RCC 7860 (cell line): Measurements from ENCODE around the gene FLNA.
"Not testable (repeated sequence)": the region's sequence is repeated elsewhere in the genome, so short reads cannot be mapped to it uniquely, and the experiment has no call there.

ENCODE experiments used
- DNase-seq: peaks from one replicate; pipeline ENCODE4 v3.0.0-alpha.2; 2015; ENCODE audit warnings: low spot score
- FAIRE-seq: peaks from 2 replicates; lab custom pipeline; 2012; peaks lifted over from hg19 to GRCh38; lab: Jason Lieb, UNC

FLNA gene

DNA sequence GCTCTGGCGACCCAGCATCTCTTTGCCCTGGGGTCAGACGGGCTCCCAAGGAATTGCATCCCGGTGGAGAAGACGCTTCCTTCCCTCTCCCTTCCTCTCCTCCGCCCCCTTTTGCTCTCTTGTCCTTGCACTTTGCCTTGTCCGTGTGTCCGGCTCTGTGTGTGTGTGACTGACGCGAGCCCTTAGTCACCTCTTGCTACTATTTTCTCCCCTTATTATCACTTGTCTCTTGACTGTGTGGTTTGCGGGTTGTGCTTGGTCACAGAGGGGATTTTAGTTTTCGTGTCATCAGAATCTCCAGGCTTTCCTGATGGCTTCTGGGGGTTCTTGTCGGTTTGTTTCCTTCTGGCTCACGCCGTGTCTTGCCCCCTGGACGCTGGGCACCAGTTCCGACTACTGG, 31.4 kb downstream of the FLNA start:
- DNase-seq = not testable (repeated sequence)
- FAIRE-seq = peak; percentile 99

DNA sequence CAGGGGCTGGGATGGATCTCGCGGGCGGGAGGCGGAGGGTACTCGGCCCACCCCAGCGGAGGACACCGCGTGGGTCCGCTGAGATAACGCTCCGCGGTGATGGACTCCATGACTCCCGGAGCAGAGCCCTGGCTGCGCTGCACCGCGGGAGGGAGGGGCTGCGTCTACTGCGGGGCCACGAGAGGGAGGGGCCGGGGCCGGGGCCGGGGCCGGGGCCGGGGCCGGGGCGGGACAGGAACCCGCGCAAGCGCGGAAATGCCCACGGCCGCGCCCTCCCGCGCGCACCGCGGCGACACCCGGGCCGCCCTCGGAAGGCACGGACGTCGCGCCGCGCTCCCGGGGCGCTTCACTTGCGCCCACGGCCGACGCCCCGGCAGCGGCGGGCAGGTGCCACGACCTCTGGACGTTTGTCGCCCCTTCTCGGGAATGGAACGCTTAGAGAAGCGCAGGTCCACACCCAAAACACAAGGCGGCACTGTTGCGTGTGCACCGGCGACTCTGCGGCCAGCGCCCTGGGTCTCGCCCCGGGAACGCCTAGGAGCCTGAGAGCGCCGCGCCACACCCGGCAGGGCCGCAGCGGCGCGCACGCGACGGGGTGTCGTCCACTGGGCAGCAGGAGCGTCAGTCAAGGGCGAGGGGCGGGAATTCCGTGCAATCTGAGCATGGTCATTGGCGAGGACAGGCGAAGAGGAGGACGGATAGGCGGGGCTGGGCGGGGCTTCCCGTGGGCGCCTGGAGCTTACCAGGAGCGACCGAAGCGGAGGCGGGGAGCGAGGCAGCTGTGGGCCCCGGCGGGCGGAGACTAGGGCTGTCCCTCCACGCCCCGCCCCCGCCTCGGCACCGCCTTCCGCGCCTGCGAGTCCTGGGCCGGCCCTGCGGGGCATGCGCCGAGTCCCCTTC, 32.8 kb downstream of the FLNA start:
- peak; percentile 84 for FAIRE-seq
- DNase-seq = not testable (repeated sequence)

DNA sequence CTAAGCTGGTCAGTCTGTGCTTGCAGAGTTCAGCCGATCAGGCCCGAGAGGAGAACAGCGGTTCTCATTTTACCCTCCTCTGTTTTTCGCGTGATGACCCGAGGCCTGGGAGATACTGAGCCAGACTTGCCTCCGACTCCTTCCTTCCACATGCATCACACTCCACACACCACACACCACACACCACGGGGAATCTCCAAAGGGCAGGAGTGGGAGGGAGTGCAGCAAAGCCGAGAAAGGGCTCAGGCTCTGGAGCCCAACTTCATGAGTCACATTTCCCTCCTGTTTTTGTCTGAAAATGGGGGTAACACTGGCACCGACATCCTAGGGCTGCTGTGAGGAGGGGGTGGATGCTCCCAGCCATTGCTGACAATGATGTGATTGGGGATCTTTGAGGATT, 39.9 kb downstream of the FLNA start:
- FAIRE-seq = no peak
- no peak for DNase-seq

DNA sequence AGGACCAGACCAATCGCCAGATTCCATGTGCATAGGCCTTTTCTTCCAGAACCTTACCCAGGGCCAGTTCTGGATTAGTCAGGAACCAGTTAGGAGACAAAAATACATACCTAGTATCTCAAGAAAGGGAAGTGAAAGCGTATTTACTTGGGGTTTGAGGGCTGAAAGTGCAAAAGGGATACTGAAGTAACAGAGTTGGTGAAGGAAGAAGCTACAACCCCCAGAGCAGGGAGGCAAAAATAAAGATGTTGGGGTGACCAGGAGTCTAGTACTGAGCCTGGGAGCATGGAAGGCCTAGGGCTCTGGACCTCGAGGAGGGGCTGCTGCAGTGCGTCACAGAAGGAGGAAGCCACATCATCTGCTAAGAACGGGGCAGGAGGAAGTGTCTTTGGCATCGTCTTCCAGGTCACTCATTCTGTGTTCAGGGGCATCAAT, 40.6 kb downstream of the FLNA start:
- DNase-seq = no peak
- no peak for FAIRE-seq

GRCh38 chrX:154333116-154333515, 41.3 kb downstream of the FLNA start:
- DNase-seq (no peak), FAIRE-seq (no peak)

- DNase-seq (no peak), FAIRE-seq (no peak)
These were observed 41.9 kb downstream of the FLNA start for GRCh38 chrX:154332561-154332960.

DNA sequence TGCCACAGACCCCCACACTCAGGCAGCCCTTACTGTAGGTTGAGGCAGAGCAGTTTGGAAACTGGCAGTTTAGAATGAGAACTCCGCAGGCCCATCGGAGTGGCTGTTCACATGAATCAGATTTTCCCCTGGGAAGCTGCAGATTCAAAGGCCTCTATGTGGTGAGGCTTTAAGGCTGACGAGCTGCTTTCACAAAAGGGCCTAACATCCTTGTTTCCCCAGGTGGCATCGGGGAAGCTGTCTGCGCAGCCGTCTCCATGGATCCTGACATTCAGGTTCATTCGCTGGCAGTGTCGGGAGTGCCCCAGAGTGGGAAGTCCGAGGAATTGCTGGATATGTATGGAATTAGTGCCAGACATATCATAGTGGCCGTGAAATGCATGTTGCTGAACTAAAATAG, 45.1 kb downstream of the FLNA start:
- no peak for DNase-seq

GRCh38 chrX:154328646-154329045, 45.8 kb downstream of the FLNA start:
- FAIRE-seq (no peak), DNase-seq (no peak)

More for the DNA sequence above, 45.1 kb downstream of the FLNA start:
- no peak for FAIRE-seq

GRCh38 chrX:154327038-154327820, 47.2 kb downstream of the FLNA start:
- no peak for FAIRE-seq

DNA sequence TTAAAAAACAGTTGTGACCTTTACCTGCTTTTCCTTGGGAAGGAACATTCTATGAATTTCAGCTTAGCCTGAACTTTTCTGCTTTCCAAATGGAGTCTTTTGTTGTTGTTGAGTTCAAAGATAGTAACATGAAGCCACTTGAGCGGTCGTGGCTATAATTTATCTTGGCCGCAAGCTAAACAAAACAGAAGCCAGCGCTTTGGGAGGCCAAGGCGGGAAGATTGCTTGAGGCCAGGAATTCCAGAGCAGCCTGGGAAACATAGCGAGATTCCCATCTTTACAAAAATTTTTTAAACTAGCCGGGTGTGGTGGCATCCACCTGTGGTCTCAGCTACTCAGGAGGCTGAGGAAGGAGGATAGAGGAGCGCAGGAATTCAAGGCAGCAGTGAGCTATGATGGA, 48.9 kb downstream of the FLNA start:
- DNase-seq (no peak), FAIRE-seq (no peak)

More at GRCh38 chrX:154327038-154327820, 47.2 kb downstream of the FLNA start:
- DNase-seq = no peak

DNA sequence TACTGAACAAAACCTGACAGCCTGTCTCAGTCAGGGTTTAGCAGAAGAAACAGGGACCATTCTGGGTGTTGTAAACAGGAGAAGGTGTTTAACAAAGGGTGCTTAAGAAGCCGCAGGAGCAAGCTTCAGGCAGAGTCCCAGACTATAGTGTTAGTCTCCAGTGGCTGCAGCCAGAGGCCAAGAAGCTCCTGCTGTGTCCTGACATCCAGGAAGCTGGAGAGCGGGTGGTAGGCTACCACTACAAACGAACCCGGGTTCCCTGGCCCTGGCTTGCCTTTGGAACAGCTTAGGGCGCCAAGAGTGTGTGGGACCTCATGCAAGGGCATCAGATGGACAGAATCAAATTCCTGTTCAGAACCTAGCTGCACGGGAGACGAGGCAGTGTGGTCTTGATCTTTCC, 50.9 kb downstream of the FLNA start:
- FAIRE-seq (no peak), DNase-seq (no peak)

GRCh38 chrX:154322890-154323289, 51.5 kb downstream of the FLNA start:
- FAIRE-seq (no peak), DNase-seq (no peak)

DNA sequence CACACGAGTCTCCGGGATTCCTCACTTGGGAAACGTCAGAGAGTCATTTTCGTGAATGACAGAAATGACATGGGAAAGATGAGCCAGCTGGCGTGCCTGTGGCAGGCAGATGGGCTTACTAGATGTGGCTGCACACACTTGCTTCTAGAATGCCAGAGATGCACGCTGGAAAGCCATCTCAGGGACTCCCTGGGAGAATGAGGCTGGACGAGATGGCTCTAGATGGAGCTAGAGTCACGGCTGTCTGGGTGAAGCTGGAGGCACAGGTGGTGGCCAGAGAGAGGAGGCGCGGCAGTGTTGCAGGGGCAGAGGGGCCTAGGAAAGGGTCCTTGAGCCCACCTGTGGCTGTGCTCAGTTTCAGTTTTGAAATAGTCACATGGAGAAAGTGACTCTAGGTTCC, 52.8 kb downstream of the FLNA start:
- FAIRE-seq (no peak), DNase-seq (no peak)

DNA sequence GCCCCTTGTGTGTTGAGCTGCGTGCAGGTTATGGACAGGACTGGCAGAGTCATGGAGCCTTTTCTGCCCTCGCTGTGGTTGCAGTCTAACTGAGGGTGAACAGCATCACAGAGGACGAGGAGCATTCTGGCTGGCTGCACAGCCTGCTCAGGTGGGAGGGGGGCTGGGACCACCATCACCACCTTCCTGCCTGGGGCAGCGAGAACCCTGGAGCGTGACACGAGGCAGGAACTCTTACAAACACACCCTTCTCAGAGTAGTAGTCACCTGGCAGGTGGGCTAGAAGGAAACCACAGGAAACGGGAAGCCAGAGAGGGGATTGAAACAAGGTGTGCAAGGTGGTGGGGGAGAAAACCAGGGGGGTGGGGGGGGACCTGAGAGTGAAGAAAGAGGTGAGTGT, 53.3 kb downstream of the FLNA start:
- FAIRE-seq (no peak), DNase-seq (no peak)

- no peak for DNase-seq
- no peak for FAIRE-seq
These were observed 54.0 kb downstream of the FLNA start for GRCh38 chrX:154320406-154320805.

DNA sequence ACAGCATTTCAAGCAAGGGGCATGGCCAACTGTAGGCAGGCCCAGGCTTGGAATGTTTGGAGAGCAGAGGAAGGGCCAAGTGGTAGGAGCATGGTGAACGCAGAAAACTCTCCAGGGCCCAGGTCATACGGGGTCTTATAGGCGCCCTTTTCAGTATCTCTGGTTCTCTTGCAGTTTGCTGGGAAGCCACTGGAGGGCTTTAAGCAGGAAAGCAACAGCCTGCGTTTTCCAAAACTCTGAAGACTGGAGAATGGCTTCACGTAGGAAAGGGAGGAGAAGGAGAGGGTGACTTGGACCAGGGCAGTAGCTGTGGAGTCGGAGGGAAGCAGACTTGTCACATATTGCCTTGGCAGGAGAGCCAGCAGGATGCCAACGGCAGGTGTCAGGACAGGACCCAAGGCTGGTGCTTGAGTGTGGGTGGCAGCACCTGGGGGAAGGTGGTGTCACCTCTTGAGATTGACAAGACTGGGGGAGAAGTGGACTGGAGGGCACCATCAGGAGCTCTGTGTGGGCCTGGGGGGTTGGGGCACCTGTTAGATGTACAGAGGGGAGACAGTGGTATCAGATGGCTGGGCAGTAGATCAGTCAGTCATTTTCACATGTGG, 56.9 kb downstream of the FLNA start:
- no peak for DNase-seq
- no peak for FAIRE-seq

DNA sequence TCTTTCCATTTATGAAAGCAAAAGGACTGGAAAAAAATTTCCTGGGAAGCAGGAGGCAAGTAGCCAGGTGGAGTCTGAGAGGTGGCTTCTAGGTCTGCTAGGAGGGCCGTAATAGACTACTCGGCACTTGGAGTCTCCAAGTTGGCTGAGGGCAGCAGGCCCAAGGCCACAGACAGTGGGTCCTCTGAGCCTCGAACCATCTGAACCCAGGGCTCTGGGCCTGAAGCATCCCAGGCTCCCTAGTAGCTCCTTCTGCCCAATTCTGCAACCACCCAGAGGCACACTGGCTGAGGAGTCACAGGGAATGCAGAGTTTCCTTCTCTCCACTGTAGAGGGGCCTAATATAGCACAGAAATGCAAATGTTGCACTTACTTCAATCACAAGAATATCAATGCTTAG, 59.0 kb downstream of the FLNA start:
- FAIRE-seq (no peak), DNase-seq (no peak)

- DNase-seq (no peak), FAIRE-seq (no peak)
These were observed 61.3 kb downstream of the FLNA start for GRCh38 chrX:154313147-154313546.

- FAIRE-seq = no peak
These were observed 62.3 kb downstream of the FLNA start for GRCh38 chrX:154312116-154312515.

GRCh38 chrX:154310616-154311536, 63.6 kb downstream of the FLNA start:
- no peak for FAIRE-seq
- DNase-seq = no peak

More at GRCh38 chrX:154312116-154312515, 62.3 kb downstream of the FLNA start:
- no peak for DNase-seq
